Measurements from ENCODE around the gene HRCT1.
A peak's percentile ranks its signal among the peaks of the same experiment; 100 is the strongest.
"Not testable (repeated sequence)": the region's sequence is repeated elsewhere in the genome, so short reads cannot be mapped to it uniquely, and the experiment has no call there.

The HRCT1 gene

GRCh38 chr9:35896570-35896969 is 9.4 kb upstream of the HRCT1 start:
- 91% methylated on average over 2 of the region's 2 CpGs; no CpG with 5 or more reads in 1 of the 2 experiments for WGBS, 2 experiments (ENCODE audit: insufficient coverage in 2 of 2)
- H3K27ac ChIP-seq (ENCODE audit: low read depth, low read length, severe bottlenecking) = no peak overlapping the region
- H3K4me3 ChIP-seq (ENCODE audit: extremely low read depth, insufficient read depth, low read length, poor library complexity, severe bottlenecking) = no peak overlapping the region
- no peaks in the 10 kb centered on the region for H3K9me3 ChIP-seq (ENCODE audit: control insufficient read depth, low read length)
- no peaks in the 10 kb centered on the region for H3K36me3 ChIP-seq (ENCODE audit: control insufficient read depth, insufficient read depth, low read length)
- H3K4me1 ChIP-seq (ENCODE audit: control insufficient read depth, insufficient read depth, low read length, poor library complexity, severe bottlenecking) = no peaks in the 10 kb centered on the region

DNA sequence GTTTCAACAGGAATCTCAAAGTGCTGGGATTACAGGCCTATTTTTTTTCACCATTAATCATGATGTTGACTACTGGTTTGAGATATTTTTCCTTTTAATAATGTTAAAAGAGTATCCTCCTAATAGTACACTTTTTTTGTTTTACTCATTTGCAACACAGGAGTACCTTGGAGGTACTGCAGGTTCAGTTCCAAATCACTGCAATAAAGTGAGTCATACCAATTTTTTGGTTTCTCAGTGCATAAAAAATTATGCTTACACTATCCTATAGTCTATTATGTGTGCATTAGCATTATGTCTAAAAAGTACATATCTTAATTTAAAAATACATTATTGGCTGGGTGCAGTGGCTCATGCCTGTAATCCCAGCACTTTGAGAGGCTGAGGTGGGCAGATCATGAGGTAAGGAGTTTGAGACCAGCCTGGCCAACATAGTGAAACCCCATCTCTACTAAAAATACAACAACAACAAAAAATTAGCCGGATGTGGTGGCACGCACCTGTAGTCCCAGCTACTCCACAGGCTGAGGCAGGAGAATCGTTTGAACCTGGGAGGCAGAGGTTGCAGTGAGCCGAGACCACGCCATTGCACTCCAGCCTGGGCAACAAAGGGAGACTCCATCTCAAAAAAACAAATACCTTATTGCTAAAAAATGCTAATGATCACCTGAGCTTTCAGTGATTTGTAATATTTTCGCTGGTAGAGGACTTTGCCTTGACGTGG is 8.5 kb upstream of the HRCT1 start:
- H3K4me1 ChIP-seq (ENCODE audit: control insufficient read depth, insufficient read depth, low read length, poor library complexity, severe bottlenecking); H3K27ac ChIP-seq (ENCODE audit: low read depth, low read length, severe bottlenecking); H3K4me3 ChIP-seq (ENCODE audit: extremely low read depth, insufficient read depth, low read length, poor library complexity, severe bottlenecking); H3K36me3 ChIP-seq (ENCODE audit: control insufficient read depth, insufficient read depth, low read length); H3K9me3 ChIP-seq (ENCODE audit: control insufficient read depth, low read length): not testable (repeated sequence)
- 91% methylated on average over 6 to 7 of the region's 7 CpGs for WGBS, 2 experiments (ENCODE audit: insufficient coverage in 2 of 2)

DNA sequence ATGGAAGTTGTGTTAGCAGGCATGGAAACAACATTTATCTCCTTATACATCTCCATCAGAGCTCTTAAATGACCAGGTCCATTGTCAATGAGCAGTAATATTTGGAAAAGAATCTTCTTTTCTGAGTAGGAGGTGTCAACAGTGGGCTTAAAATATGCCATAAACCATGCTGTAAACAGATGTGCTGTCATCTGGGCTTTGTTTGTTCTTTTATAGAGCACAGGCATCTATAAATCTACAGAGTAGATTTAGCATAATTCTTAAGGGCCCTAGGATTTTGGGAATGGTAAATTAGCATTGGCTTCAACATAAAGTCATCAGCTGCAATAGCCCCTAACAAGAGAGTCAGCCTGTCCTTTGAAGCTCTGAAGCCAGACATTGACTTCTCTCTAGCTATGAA is 7.7 kb upstream of the HRCT1 start:
- no peaks in the 10 kb centered on the region for H3K9me3 ChIP-seq (ENCODE audit: control insufficient read depth, low read length)
- H3K27ac ChIP-seq (ENCODE audit: low read depth, low read length, severe bottlenecking) = no peak overlapping the region
- H3K4me3 ChIP-seq (ENCODE audit: extremely low read depth, insufficient read depth, low read length, poor library complexity, severe bottlenecking) = no peak overlapping the region

GRCh38 chr9:35899021-35899420 is 7.0 kb upstream of the HRCT1 start:
- no peaks in the 10 kb centered on the region for H3K36me3 ChIP-seq (ENCODE audit: control insufficient read depth, insufficient read depth, low read length)
- H3K27ac ChIP-seq (ENCODE audit: low read depth, low read length, severe bottlenecking) = no peak overlapping the region
- 100% methylated on average over 1 of the region's 2 CpGs for WGBS, 2 experiments (ENCODE audit: insufficient coverage in 2 of 2)
- H3K9me3 ChIP-seq (ENCODE audit: control insufficient read depth, low read length) = no peaks in the 10 kb centered on the region
- no peak overlapping the region for H3K4me3 ChIP-seq (ENCODE audit: extremely low read depth, insufficient read depth, low read length, poor library complexity, severe bottlenecking)
- H3K4me1 ChIP-seq (ENCODE audit: control insufficient read depth, insufficient read depth, low read length, poor library complexity, severe bottlenecking) = no peaks in the 10 kb centered on the region

More for the DNA sequence above, 7.7 kb upstream of the HRCT1 start:
- H3K36me3 ChIP-seq (ENCODE audit: control insufficient read depth, insufficient read depth, low read length) = no peaks in the 10 kb centered on the region
- H3K4me1 ChIP-seq (ENCODE audit: control insufficient read depth, insufficient read depth, low read length, poor library complexity, severe bottlenecking) = no peaks in the 10 kb centered on the region

- H3K36me3 ChIP-seq (ENCODE audit: control insufficient read depth, insufficient read depth, low read length) = no peaks in the 10 kb centered on the region
- H3K4me3 ChIP-seq (ENCODE audit: extremely low read depth, insufficient read depth, low read length, poor library complexity, severe bottlenecking) = no peak overlapping the region
- H3K27ac ChIP-seq (ENCODE audit: low read depth, low read length, severe bottlenecking) = no peak overlapping the region
- 50% methylated on average over 2 of the region's 3 CpGs for WGBS, 2 experiments (ENCODE audit: insufficient coverage in 2 of 2)
- peaks cover 29% of the 10 kb centered on the region for H3K4me1 ChIP-seq (ENCODE audit: control insufficient read depth, insufficient read depth, low read length, poor library complexity, severe bottlenecking)
- H3K9me3 ChIP-seq (ENCODE audit: control insufficient read depth, low read length) = no peaks in the 10 kb centered on the region
Observed at GRCh38 chr9:35903049-35903448, 3.0 kb upstream of the HRCT1 start.

- Histone ChIP-seq H3K4me3 (ENCODE audit: extremely low read depth, insufficient read depth, low read length, poor library complexity, severe bottlenecking) (no peak overlapping the region), H3K27ac (ENCODE audit: low read depth, low read length, severe bottlenecking) (no peak overlapping the region), H3K4me1 (ENCODE audit: control insufficient read depth, insufficient read depth, low read length, poor library complexity, severe bottlenecking) (peaks cover 42% of the 10 kb centered on the region), H3K36me3 (ENCODE audit: control insufficient read depth, insufficient read depth, low read length) (no peaks in the 10 kb centered on the region), H3K9me3 (ENCODE audit: control insufficient read depth, low read length) (no peaks in the 10 kb centered on the region)
- WGBS, 2 experiments (ENCODE audit: insufficient coverage in 2 of 2) = 76 to 91% methylated on average over 2 to 7 of the region's 8 CpGs
Observed at GRCh38 chr9:35904338-35904737, 1.7 kb upstream of the HRCT1 start.

- Histone ChIP-seq H3K9me3 (ENCODE audit: control insufficient read depth, low read length) (no peaks in the 10 kb centered on the region), H3K36me3 (ENCODE audit: control insufficient read depth, insufficient read depth, low read length) (no peaks in the 10 kb centered on the region), H3K4me1 (ENCODE audit: control insufficient read depth, insufficient read depth, low read length, poor library complexity, severe bottlenecking) (peaks cover 51% of the 10 kb centered on the region), H3K4me3 (ENCODE audit: extremely low read depth, insufficient read depth, low read length, poor library complexity, severe bottlenecking) (no peak overlapping the region), H3K27ac (ENCODE audit: low read depth, low read length, severe bottlenecking) (no peak overlapping the region)
- WGBS, 2 experiments (ENCODE audit: insufficient coverage in 2 of 2) = 80 to 86% methylated on average over 7 to 8 of the region's 8 CpGs
Observed at GRCh38 chr9:35905051-35905781, 786 bp upstream of the HRCT1 start.

- H3K4me3 ChIP-seq (ENCODE audit: extremely low read depth, insufficient read depth, low read length, poor library complexity, severe bottlenecking) = no peak overlapping the region
- 40% methylated on average over 10 to 11 of the region's 14 CpGs for WGBS, 2 experiments (ENCODE audit: insufficient coverage in 2 of 2)
- no peaks in the 10 kb centered on the region for H3K36me3 ChIP-seq (ENCODE audit: control insufficient read depth, insufficient read depth, low read length)
- H3K9me3 ChIP-seq (ENCODE audit: control insufficient read depth, low read length) = no peaks in the 10 kb centered on the region
- peaks cover 61% of the 10 kb centered on the region for H3K4me1 ChIP-seq (ENCODE audit: control insufficient read depth, insufficient read depth, low read length, poor library complexity, severe bottlenecking)
- H3K27ac ChIP-seq (ENCODE audit: low read depth, low read length, severe bottlenecking) = peak overlapping the region; percentile 94
Observed at GRCh38 chr9:35906923-35907699, 1.1 kb downstream of the HRCT1 start.

DNA sequence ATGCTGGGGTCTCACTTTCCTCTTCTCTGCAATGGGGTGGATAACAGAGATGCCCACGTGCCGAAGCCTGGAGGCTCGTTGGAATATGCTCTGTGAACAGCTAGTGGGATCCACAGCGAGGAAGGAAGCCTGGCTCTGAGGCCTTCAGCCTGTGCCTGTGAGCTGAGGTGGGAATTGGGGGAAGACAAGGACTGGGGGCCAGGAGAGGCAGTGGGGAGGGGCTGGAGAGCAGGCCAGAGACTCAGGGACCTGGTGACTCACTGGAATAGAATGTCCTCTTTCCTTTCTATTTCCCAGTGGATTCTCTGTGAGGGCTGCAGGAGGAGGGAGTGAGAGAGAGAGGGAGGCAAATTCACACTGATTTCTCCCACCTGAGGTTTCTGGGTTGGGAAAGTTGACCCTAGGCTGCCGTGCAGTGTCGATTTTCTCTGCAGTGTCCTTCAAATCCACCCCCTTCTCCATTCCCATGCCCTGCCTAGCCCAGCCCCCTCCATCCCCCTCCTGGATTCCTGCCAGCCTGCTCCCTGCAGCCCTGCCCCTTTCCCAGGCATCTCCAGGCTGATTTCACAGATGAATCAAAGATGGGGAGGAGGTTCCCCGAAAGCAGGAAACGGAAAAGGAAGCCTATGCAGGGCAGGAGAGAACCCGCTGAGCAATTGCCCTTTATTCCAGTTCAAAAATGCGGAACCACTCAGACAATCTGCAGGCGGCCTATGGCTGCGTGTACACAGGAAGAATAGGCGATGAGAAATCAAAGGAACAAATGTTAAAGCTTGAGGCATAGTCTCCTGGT is 1.9 kb downstream of the HRCT1 start:
- no peaks in the 10 kb centered on the region for H3K36me3 ChIP-seq (ENCODE audit: control insufficient read depth, insufficient read depth, low read length)
- no peak overlapping the region for H3K4me3 ChIP-seq (ENCODE audit: extremely low read depth, insufficient read depth, low read length, poor library complexity, severe bottlenecking)
- peaks cover 61% of the 10 kb centered on the region for H3K4me1 ChIP-seq (ENCODE audit: control insufficient read depth, insufficient read depth, low read length, poor library complexity, severe bottlenecking)
- peak overlapping the region; percentile 94 for H3K27ac ChIP-seq (ENCODE audit: low read depth, low read length, severe bottlenecking)
- H3K9me3 ChIP-seq (ENCODE audit: control insufficient read depth, low read length) = no peaks in the 10 kb centered on the region
- 21 to 30% methylated on average over 9 of the region's 13 CpGs for WGBS, 2 experiments (ENCODE audit: insufficient coverage in 2 of 2)

DNA sequence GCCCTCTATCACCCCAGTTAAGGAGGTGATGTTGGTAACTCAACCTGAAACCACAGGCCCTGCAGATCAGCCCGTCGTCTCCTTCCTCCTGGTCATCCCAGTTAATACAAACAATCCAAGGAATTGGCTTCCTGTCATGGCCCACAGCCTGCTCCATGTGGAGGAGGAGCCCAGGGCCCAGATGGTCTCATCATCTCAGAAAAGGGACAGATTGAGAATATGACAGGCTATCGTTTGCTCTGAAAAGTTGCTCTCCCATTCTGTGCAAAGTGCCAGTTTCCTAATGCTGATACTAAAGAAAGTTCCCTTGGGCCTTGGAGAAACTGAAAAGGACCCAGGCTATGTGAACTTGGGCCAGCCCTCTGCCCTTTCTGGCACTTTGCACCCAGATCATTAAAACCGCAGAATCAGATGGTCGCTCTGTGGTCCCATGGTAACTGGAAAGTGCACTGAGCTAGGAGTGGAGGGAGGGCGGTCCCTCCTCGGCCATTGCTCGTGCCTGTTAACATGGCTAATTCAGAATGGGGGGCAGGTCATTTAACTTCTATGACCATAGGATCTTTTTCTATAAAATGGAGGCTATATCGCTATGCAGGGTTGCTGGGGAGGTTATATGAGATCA is 2.6 kb downstream of the HRCT1 start:
- WGBS, 2 experiments (ENCODE audit: insufficient coverage in 2 of 2) = 84 to 85% methylated on average over 4 of the region's 9 CpGs
- Histone ChIP-seq H3K9me3 (ENCODE audit: control insufficient read depth, low read length) (no peaks in the 10 kb centered on the region), H3K4me1 (ENCODE audit: control insufficient read depth, insufficient read depth, low read length, poor library complexity, severe bottlenecking) (peaks cover 61% of the 10 kb centered on the region), H3K27ac (ENCODE audit: low read depth, low read length, severe bottlenecking) (peak overlapping the region; percentile 94), H3K36me3 (ENCODE audit: control insufficient read depth, insufficient read depth, low read length) (no peaks in the 10 kb centered on the region), H3K4me3 (ENCODE audit: extremely low read depth, insufficient read depth, low read length, poor library complexity, severe bottlenecking) (no peak overlapping the region)
